ENCODE data around the gene FRRS1. TPM values are rescaled to one million over a fixed set of nuclear protein-coding genes. Genes with fewer than 3 reads are reported as not detected.

FRRS1 gene
- total and polyA plus RNA-seq, 2 experiments from 2014 or later = 0.13 to 3.9 TPM

DNA sequence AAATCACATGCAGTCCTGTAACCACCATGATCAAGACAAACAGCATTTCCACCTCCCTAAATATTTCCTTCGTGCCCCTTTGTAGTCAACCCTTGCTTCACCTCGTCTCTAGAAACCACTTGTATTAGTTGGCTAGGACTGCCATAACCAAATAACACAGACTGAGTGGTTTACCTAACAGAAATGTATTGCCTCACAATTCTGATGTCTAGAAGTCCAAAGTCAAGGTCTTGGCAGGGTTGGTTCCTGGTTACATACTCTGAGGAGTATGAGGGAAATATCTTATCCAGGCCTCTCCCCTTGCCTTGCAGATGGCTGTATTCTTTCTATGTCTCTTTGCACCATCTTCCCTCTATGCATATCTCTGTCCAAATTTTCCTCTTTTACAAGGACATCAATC lies 23.3 kb upstream of the FRRS1 start:
- H3K27me3 ChIP-seq (replicated peaks; ENCODE audit: insufficient read depth) = peaks cover 6% of the 10 kb centered on the region; the same call in 1 of the 2 replicates
- TF ChIP-seq EZH2 (IDR thresholded peaks at IDR 0.05; ENCODE audit: insufficient read depth, poor library complexity, severe bottlenecking) (no peak), EZH2phosphoT487 (IDR thresholded peaks at IDR 0.05; ENCODE audit: insufficient read depth, low read depth) (no peak)
- H3K9me2 ChIP-seq (ENCODE audit: insufficient read depth) = no peaks in the 10 kb centered on the region
- no peak overlapping the region for H3K27ac ChIP-seq
- no peak for DNase-seq
- no peaks in the 10 kb centered on the region for H3K79me2 ChIP-seq (ENCODE audit: insufficient read depth)
- in situ Hi-C loops (cut with MboI) = no loop called here
- H3F3A ChIP-seq (ENCODE audit: insufficient read depth) = no peaks in the 10 kb centered on the region
- H4K20me1 ChIP-seq (ENCODE audit: insufficient read depth) = no peaks in the 10 kb centered on the region
- no peaks in the 10 kb centered on the region for H3K4me1 ChIP-seq (ENCODE audit: insufficient read depth)
- no peak overlapping the region for H3K9ac ChIP-seq
- WGBS, 2 experiments (ENCODE audit: low coverage in 1 of 2, low lambda C conversion rate in 2 of 2, missing lambda C conversion rate in 2 of 2) = 30 to 53% methylated on average over 2 of the region's 2 CpGs
- no peaks in the 10 kb centered on the region for H3K9me3 ChIP-seq (ENCODE audit: low read depth)
- H3K36me3 ChIP-seq (ENCODE audit: low read depth) = no peaks in the 10 kb centered on the region
- no peak overlapping the region for H3K4me3 ChIP-seq
- H3K4me2 ChIP-seq (ENCODE audit: unreplicated experiment) = no peak overlapping the region
- no peak overlapping the region for H2AFZ ChIP-seq

- Histone ChIP-seq H3K36me3 (ENCODE audit: low read depth) (no peaks in the 10 kb centered on the region), H4K20me1 (ENCODE audit: insufficient read depth) (no peaks in the 10 kb centered on the region), H3K9me3 (ENCODE audit: low read depth) (no peaks in the 10 kb centered on the region), H3K9me2 (ENCODE audit: insufficient read depth) (no peaks in the 10 kb centered on the region), H3K27me3 (replicated peaks; ENCODE audit: insufficient read depth) (peaks cover 6% of the 10 kb centered on the region; the same call in 1 of the 2 replicates), H2AFZ (no peak overlapping the region), H3K27ac (no peak overlapping the region), H3K4me2 (ENCODE audit: unreplicated experiment) (no peak overlapping the region), H3K9ac (no peak overlapping the region), H3F3A (ENCODE audit: insufficient read depth) (no peaks in the 10 kb centered on the region), H3K79me2 (ENCODE audit: insufficient read depth) (no peaks in the 10 kb centered on the region), H3K4me1 (ENCODE audit: insufficient read depth) (no peaks in the 10 kb centered on the region), H3K4me3 (no peak overlapping the region)
- in situ Hi-C loops (cut with MboI) = no loop called here
- DNase-seq = no peak
- no peak for TF ChIP-seq EZH2 (IDR thresholded peaks at IDR 0.05; ENCODE audit: insufficient read depth, poor library complexity, severe bottlenecking)
- TF ChIP-seq EZH2phosphoT487 (IDR thresholded peaks at IDR 0.05; ENCODE audit: insufficient read depth, low read depth) = no peak
These were observed 22.5 kb upstream of the FRRS1 start for GRCh38 chr1:99788896-99789295.

DNA sequence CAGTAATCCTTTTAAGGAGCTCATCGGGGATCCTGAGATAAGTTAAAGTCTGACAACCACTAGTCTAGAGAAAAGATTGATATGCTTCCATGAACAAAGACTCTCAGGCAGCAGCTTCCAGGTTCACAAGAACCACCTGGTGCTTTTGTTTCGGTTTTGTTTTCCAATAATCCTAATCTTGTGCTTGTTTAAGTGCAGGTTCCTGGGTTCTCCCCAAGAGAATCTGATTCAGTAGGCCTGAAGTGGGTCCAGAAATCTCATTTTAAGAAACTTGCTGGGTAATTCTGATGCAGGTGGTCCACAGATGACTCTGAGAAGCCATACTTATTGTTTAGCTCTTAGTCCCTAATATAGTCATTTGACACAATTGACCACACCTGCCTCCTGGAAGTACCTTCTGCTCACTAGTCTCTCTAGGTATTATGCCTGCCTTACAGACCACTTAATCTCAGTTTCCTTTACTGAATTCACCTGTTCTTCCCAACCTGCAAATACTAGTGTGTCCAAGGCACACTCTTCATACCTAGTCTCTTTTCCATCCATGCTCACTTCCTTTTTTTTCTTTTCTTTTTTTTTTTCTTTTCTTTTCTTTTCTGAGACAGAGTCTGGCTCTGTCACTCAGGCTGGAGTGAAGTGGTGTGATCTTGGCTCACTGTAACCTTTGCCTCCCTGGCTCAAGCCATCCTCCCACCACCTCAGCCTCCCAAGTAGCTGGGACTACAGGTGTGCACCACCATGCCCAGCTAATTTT lies 20.5 kb upstream of the FRRS1 start:
- WGBS, 2 experiments (ENCODE audit: low coverage in 1 of 2, low lambda C conversion rate in 2 of 2, missing lambda C conversion rate in 2 of 2) = 81 to 90% methylated on average over 2 of the region's 2 CpGs
- Histone ChIP-seq H3K79me2 (ENCODE audit: insufficient read depth) (no peaks in the 10 kb centered on the region), H3K9ac (no peak overlapping the region), H2AFZ (no peak overlapping the region), H3K4me2 (ENCODE audit: unreplicated experiment) (no peak overlapping the region), H3K4me1 (ENCODE audit: insufficient read depth) (no peaks in the 10 kb centered on the region), H3K27ac (no peak overlapping the region), H3K4me3 (no peak overlapping the region), H3K9me3 (ENCODE audit: low read depth) (no peaks in the 10 kb centered on the region), H3K9me2 (ENCODE audit: insufficient read depth) (no peaks in the 10 kb centered on the region), H3K27me3 (replicated peaks; ENCODE audit: insufficient read depth) (peaks cover 1% of the 10 kb centered on the region; the same call in 1 of the 2 replicates), H4K20me1 (ENCODE audit: insufficient read depth) (no peaks in the 10 kb centered on the region), H3F3A (ENCODE audit: insufficient read depth) (no peaks in the 10 kb centered on the region), H3K36me3 (ENCODE audit: low read depth) (no peaks in the 10 kb centered on the region)
- TF ChIP-seq EZH2phosphoT487 (IDR thresholded peaks at IDR 0.05; ENCODE audit: insufficient read depth, low read depth) = no peak
- no peak for TF ChIP-seq EZH2 (IDR thresholded peaks at IDR 0.05; ENCODE audit: insufficient read depth, poor library complexity, severe bottlenecking)
- in situ Hi-C loops (cut with MboI) = no loop called here
- no peak for DNase-seq

DNA sequence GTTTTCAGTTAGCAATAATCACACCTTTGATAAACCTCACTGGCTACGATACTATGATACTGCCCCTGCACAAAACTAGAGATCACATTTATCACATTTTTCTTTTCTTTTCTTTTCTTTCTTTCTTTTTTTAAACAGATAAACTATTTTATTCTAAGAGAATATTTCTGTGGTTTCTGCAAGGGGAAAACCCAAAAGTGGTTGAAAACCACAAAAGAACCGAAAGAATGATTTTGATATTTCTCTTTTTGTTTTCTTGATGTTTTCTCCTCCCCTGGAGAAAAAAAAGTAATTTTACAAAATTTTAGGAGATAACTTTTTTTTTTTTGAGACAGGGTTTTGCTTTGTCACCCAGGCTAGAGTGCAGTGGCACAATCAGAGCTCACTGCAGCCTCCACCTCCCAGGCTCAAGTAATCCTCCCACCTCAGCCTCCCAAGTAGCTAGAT lies 18.4 kb upstream of the FRRS1 start:
- H3K4me3 ChIP-seq = no peak overlapping the region
- no peak overlapping the region for H3K4me2 ChIP-seq (ENCODE audit: unreplicated experiment)
- TF ChIP-seq EZH2 (IDR thresholded peaks at IDR 0.05; ENCODE audit: insufficient read depth, poor library complexity, severe bottlenecking) = no peak
- no peak for TF ChIP-seq EZH2phosphoT487 (IDR thresholded peaks at IDR 0.05; ENCODE audit: insufficient read depth, low read depth)
- H3K4me1 ChIP-seq (ENCODE audit: insufficient read depth) = no peaks in the 10 kb centered on the region
- H4K20me1 ChIP-seq (ENCODE audit: insufficient read depth) = no peaks in the 10 kb centered on the region
- no peaks in the 10 kb centered on the region for H3K9me3 ChIP-seq (ENCODE audit: low read depth)
- no peaks in the 10 kb centered on the region for H3K79me2 ChIP-seq (ENCODE audit: insufficient read depth)
- H2AFZ ChIP-seq = no peak overlapping the region
- H3F3A ChIP-seq (ENCODE audit: insufficient read depth) = no peaks in the 10 kb centered on the region
- DNase-seq = no peak
- H3K9ac ChIP-seq = no peak overlapping the region
- in situ Hi-C loops (cut with MboI) = no loop called here
- H3K27ac ChIP-seq = no peak overlapping the region
- no peaks in the 10 kb centered on the region for H3K36me3 ChIP-seq (ENCODE audit: low read depth)
- H3K9me2 ChIP-seq (ENCODE audit: insufficient read depth) = no peaks in the 10 kb centered on the region
- H3K27me3 ChIP-seq (replicated peaks; ENCODE audit: insufficient read depth) = 0 out of 2 replicates have a peak, but pooled peaks cover 8% of the 10 kb centered on the region
- 80 to 87% methylated on average over 2 of the region's 2 CpGs for WGBS, 2 experiments (ENCODE audit: low coverage in 1 of 2, low lambda C conversion rate in 2 of 2, missing lambda C conversion rate in 2 of 2)

Measured in GM23248 (cell line).